Endodermal cell (in vitro differentiated cells): ENCODE results near the gene P2RY4. TPM values are rescaled to one million over a fixed set of nuclear protein-coding genes. Genes with fewer than 3 reads are reported as not detected.

ENCODE experiments used
- DNase-seq: peaks from one replicate; pipeline ENCODE4 v3.0.0-alpha.2; 2017
- H3K27ac ChIP-seq: 2 replicates; pipeline ENCODE4 v1.5.1; 2013; ENCODE audit warnings: mild to moderate bottlenecking, low read depth, low read length, moderate library complexity
- H3K27me3 ChIP-seq: 2 replicates; pipeline ENCODE4 v1.6.1; 2013; ENCODE audit warnings: mild to moderate bottlenecking, low read length, moderate library complexity; ENCODE audit not compliant: insufficient read depth, control insufficient read depth, poor library complexity, severe bottlenecking
- H3K36me3 ChIP-seq: 2 replicates; pipeline ENCODE4 v1.7.0; 2013; ENCODE audit warnings: mild to moderate bottlenecking, low read length, moderate library complexity; ENCODE audit not compliant: control insufficient read depth, insufficient read depth
- H3K4me1 ChIP-seq: one replicate; pipeline ENCODE4 v1.7.0; 2013; ENCODE audit warnings: low read length; ENCODE audit not compliant: control insufficient read depth, insufficient read depth
- H3K4me3 ChIP-seq: 2 replicates; pipeline ENCODE4 v1.5.1; 2013; ENCODE audit warnings: mild to moderate bottlenecking, low read length, moderate library complexity
- H3K9ac ChIP-seq: 2 replicates; pipeline ENCODE4 v1.6.1; 2013; ENCODE audit warnings: mild to moderate bottlenecking, low read length, moderate library complexity; ENCODE audit not compliant: poor library complexity, severe bottlenecking; ENCODE audit errors: extremely low read depth
- H3K9me3 ChIP-seq: 2 replicates; pipeline ENCODE4 v1.6.1; 2013; ENCODE audit warnings: mild to moderate bottlenecking, low read length, moderate library complexity; ENCODE audit not compliant: control insufficient read depth
- H3K27ac Mint-ChIP-seq: 2 replicates; pipeline ENCODE4 v1.8.0; 2020; ENCODE audit warnings: mixed read lengths
- H3K27me3 Mint-ChIP-seq: 2 replicates; pipeline ENCODE4 v1.8.0; 2021; ENCODE audit warnings: mild to moderate bottlenecking, mixed read lengths; ENCODE audit not compliant: insufficient read depth
- H3K36me3 Mint-ChIP-seq: 2 replicates; pipeline ENCODE4 v1.8.0; 2020; ENCODE audit warnings: low read depth, mixed read lengths
- H3K4me1 Mint-ChIP-seq: 2 replicates; pipeline ENCODE4 v1.8.0; 2020; ENCODE audit warnings: mixed read lengths
- H3K4me3 Mint-ChIP-seq: 2 replicates; pipeline ENCODE4 v1.8.0; 2020; ENCODE audit warnings: mild to moderate bottlenecking, moderate library complexity, mixed read lengths
- H3K9me3 Mint-ChIP-seq: 2 replicates; pipeline ENCODE4 v1.8.0; 2020; ENCODE audit warnings: mild to moderate bottlenecking, mixed read lengths
- CTCF ChIP-seq: fragments of 200-600 bp; sonication (generic); conservative IDR thresholded peaks from 2 replicates; pipeline ENCODE4 v1.5.0; 2021; ENCODE audit warnings: antibody characterized with exemption, mild to moderate bottlenecking
- WGBS, 2 experiments: methylation state at CpG; one replicate each; pipeline versions ENCODE4 v1.1.5 to v1.1.7; 2013; ENCODE audit warnings: missing lambda C conversion rate in 2 of 2, mixed read lengths in 1 of 2; ENCODE audit not compliant: insufficient coverage in 1 of 2, insufficient read length in 1 of 2; 5-methylcytosine and 5-hydroxymethylcytosine counted together
- total RNA-seq, 2 donors: library from RNA; stranded (reverse); fragmentation: NEBNext Ultra II Directional in 1 of 2; extraction: Animal tissue kit (Norgen Biotek cat#: 25700) in 1 of 2; gene quantifications; 2 replicates in 1 of 2; 3 replicates in 1 of 2; pipeline ENCODE4 v1.2.1, GENCODE V29; 2021

P2RY4 gene
- total RNA-seq, 2 donors from 2014 or later: 0.22 TPM

GRCh38 chrX:70262952-70263567 is 3.1 kb upstream of the P2RY4 start:
- H3K4me1 Mint-ChIP-seq: peaks cover 7% of the 10 kb centered on the region
- no peak overlapping the region for H3K27ac Mint-ChIP-seq
- peaks cover 56% of the 10 kb centered on the region for H3K9me3 Mint-ChIP-seq
- no peak overlapping the region for H3K4me3 Mint-ChIP-seq
- no peaks in the 10 kb centered on the region for H3K27me3 ChIP-seq
- no peaks in the 10 kb centered on the region for H3K9me3 ChIP-seq
- peak; percentile 90 for DNase-seq
- peaks cover 6% of the 10 kb centered on the region for H3K27me3 Mint-ChIP-seq
- no peaks in the 10 kb centered on the region for H3K4me1 ChIP-seq
- no peak overlapping the region for H3K27ac ChIP-seq
- no peak overlapping the region for H3K4me3 ChIP-seq
- peak; percentile 78 for TF ChIP-seq CTCF
- 8 to 10% methylated on average over 6 to 7 of the region's 7 CpGs for WGBS, 2 experiments
- no peak overlapping the region for H3K9ac ChIP-seq
- no peaks in the 10 kb centered on the region for H3K36me3 ChIP-seq
- no peaks in the 10 kb centered on the region for H3K36me3 Mint-ChIP-seq

GRCh38 chrX:70257423-70258288 is 2.3 kb downstream of the P2RY4 start:
- Histone ChIP-seq H3K27ac (no peak overlapping the region), H3K4me3 (no peak overlapping the region), H3K9me3 (no peaks in the 10 kb centered on the region), H3K4me1 (peaks cover 2% of the 10 kb centered on the region), H3K27me3 (no peaks in the 10 kb centered on the region), H3K36me3 (no peaks in the 10 kb centered on the region), H3K9ac (no peak overlapping the region)
- no peak for TF ChIP-seq CTCF
- Mint-ChIP-seq H3K9me3 (peaks cover 57% of the 10 kb centered on the region), H3K36me3 (no peaks in the 10 kb centered on the region), H3K27ac (no peak overlapping the region), H3K4me1 (peaks cover 24% of the 10 kb centered on the region), H3K4me3 (no peak overlapping the region), H3K27me3 (no peaks in the 10 kb centered on the region)
- 87 to 95% methylated on average over 3 to 5 of the region's 5 CpGs for WGBS, 2 experiments
- no peak for DNase-seq

GRCh38 chrX:70255452-70255851 is 4.6 kb downstream of the P2RY4 start:
- Mint-ChIP-seq H3K4me1 (peaks cover 25% of the 10 kb centered on the region), H3K27me3 (no peaks in the 10 kb centered on the region), H3K4me3 (no peak overlapping the region), H3K36me3 (no peaks in the 10 kb centered on the region), H3K27ac (no peak overlapping the region), H3K9me3 (peaks cover 67% of the 10 kb centered on the region)
- peaks cover 2% of the 10 kb centered on the region for H3K4me1 ChIP-seq
- H3K27me3 ChIP-seq: no peaks in the 10 kb centered on the region
- TF ChIP-seq CTCF: no peak
- no peaks in the 10 kb centered on the region for H3K36me3 ChIP-seq
- no peak for DNase-seq
- no peak overlapping the region for H3K9ac ChIP-seq
- 100% methylated on average over 2 of the region's 2 CpGs; no CpG with 5 or more reads in 1 of the 2 experiments for WGBS, 2 experiments
- H3K9me3 ChIP-seq: no peaks in the 10 kb centered on the region
- H3K4me3 ChIP-seq: no peak overlapping the region
- H3K27ac ChIP-seq: no peak overlapping the region
